ENCODE data around the gene ZSCAN5C.
"Not testable (repeated sequence)": the region's sequence is repeated elsewhere in the genome, so short reads cannot be mapped to it uniquely, and the experiment has no call there.

ZSCAN5C gene

GRCh38 chr19:56170261-56170660 lies 31.8 kb upstream of the ZSCAN5C start:
- no peak for TF ChIP-seq CTCF (IDR thresholded peaks at IDR 0.05; ENCODE audit: borderline replicate concordance, control extremely low read depth, extremely low read depth, insufficient read depth, missing control alignments)
- in situ Hi-C loops (cut with MboI; ENCODE audit: low sequenced_read_pairs, unreplicated experiment) = loop anchor here (10.0 kb wide), 1 partner anchor 95 kb away; no protein-coding TSS in a partner anchor
- no peak for DNase-seq (ENCODE audit: low spot score)

GRCh38 chr19:56174086-56174485 lies 28.0 kb upstream of the ZSCAN5C start:
- DNase-seq (ENCODE audit: low spot score) = no peak
- TF ChIP-seq CTCF (IDR thresholded peaks at IDR 0.05; ENCODE audit: borderline replicate concordance, control extremely low read depth, extremely low read depth, insufficient read depth, missing control alignments) = no peak
- in situ Hi-C loops (cut with MboI; ENCODE audit: low sequenced_read_pairs, unreplicated experiment) = loop anchor here (10.0 kb wide), 1 partner anchor 99 kb away; no protein-coding TSS in a partner anchor

GRCh38 chr19:56174550-56174949 lies 27.5 kb upstream of the ZSCAN5C start:
- TF ChIP-seq CTCF (IDR thresholded peaks at IDR 0.05; ENCODE audit: borderline replicate concordance, control extremely low read depth, extremely low read depth, insufficient read depth, missing control alignments) = no peak
- in situ Hi-C loops (cut with MboI; ENCODE audit: low sequenced_read_pairs, unreplicated experiment) = loop anchor here (10.0 kb wide), 1 partner anchor 100 kb away; no protein-coding TSS in a partner anchor
- no peak for DNase-seq (ENCODE audit: low spot score)

- in situ Hi-C loops (cut with MboI; ENCODE audit: low sequenced_read_pairs, unreplicated experiment) = loop anchor here (10.0 kb wide), 1 partner anchor 101 kb away; no protein-coding TSS in a partner anchor
- not testable (repeated sequence) for DNase-seq (ENCODE audit: low spot score)
These were observed 26.2 kb upstream of the ZSCAN5C start, which contains the start of gene GALP for GRCh38 chr19:56175861-56176307. TSS of gene GALP (plus strand) at chr19:56176008. CDS start at chr19:56177109, 1,101 bp downstream.

- in situ Hi-C loops (cut with MboI; ENCODE audit: low sequenced_read_pairs, unreplicated experiment) = loop anchor here (10.0 kb wide), 1 partner anchor 102 kb away; no protein-coding TSS in a partner anchor
These were observed 25.8 kb upstream of the ZSCAN5C start for GRCh38 chr19:56176310-56176709.

GRCh38 chr19:56176881-56177280 lies 25.2 kb upstream of the ZSCAN5C start:
- no peak for TF ChIP-seq CTCF (IDR thresholded peaks at IDR 0.05; ENCODE audit: borderline replicate concordance, control extremely low read depth, extremely low read depth, insufficient read depth, missing control alignments)
- in situ Hi-C loops (cut with MboI; ENCODE audit: low sequenced_read_pairs, unreplicated experiment) = loop anchor here (10.0 kb wide), 1 partner anchor 102 kb away; no protein-coding TSS in a partner anchor
- no peak for DNase-seq (ENCODE audit: low spot score)

More at GRCh38 chr19:56176310-56176709, 25.8 kb upstream of the ZSCAN5C start:
- not testable (repeated sequence) for DNase-seq (ENCODE audit: low spot score)

- in situ Hi-C loops (cut with MboI; ENCODE audit: low sequenced_read_pairs, unreplicated experiment) = loop anchor here (10.0 kb wide), 1 partner anchor 103 kb away; no protein-coding TSS in a partner anchor
- no peak for TF ChIP-seq CTCF (IDR thresholded peaks at IDR 0.05; ENCODE audit: borderline replicate concordance, control extremely low read depth, extremely low read depth, insufficient read depth, missing control alignments)
- DNase-seq (ENCODE audit: low spot score) = no peak
These were observed 24.4 kb upstream of the ZSCAN5C start for GRCh38 chr19:56177564-56178243.
